Activated B cell treated with CpG ODN at 0.5 μM for 24 hours (primary cell): ENCODE data around the gene DCST1. TPM values are rescaled to one million over a fixed set of nuclear protein-coding genes. Genes with fewer than 3 reads are reported as not detected.

ENCODE experiments used
- ATAC-seq: fragments of 200-7000 bp; cut with Tn5 transposase; one replicate; pipeline ENCODE4 v1.10.0; 2021; ENCODE audit warnings: low read depth, mild to moderate bottlenecking, moderate library complexity
- CTCF ChIA-PET: fragments of 350-600 bp; sonication (Branson Sonifier 250); formaldehyde crosslinking; loops from one replicate; lab custom pipeline; 2021; ENCODE audit warnings: antibody characterized with exemption; lab: Charles Lee
- POLR2A ChIA-PET: fragments of 350-600 bp; sonication (Branson Sonifier 250); formaldehyde crosslinking; loops from one replicate; lab custom pipeline; 2021; ENCODE audit warnings: antibody characterized with exemption; lab: Charles Lee
- DNase-seq: peaks from one replicate; pipeline ENCODE4 v3.0.0; 2022
- H3K27ac Mint-ChIP-seq: one replicate; pipeline ENCODE4 v1.8.0; 2020; ENCODE audit warnings: mixed read lengths
- H3K27me3 Mint-ChIP-seq: one replicate; pipeline ENCODE4 v1.8.0; 2021; ENCODE audit warnings: mixed read lengths
- H3K36me3 Mint-ChIP-seq: one replicate; pipeline ENCODE4 v1.8.0; 2021; ENCODE audit warnings: low read depth, mixed read lengths
- H3K4me1 Mint-ChIP-seq: one replicate; pipeline ENCODE4 v1.8.0; 2021; ENCODE audit warnings: mixed read lengths
- H3K4me3 Mint-ChIP-seq: one replicate; pipeline ENCODE4 v1.8.0; 2020; ENCODE audit warnings: mild to moderate bottlenecking, mixed read lengths
- H3K9me3 Mint-ChIP-seq: one replicate; pipeline ENCODE4 v1.8.0; 2020; ENCODE audit warnings: mixed read lengths
- CTCF ChIP-seq: fragments of 200-600 bp; IDR thresholded peaks from one replicate; pipeline ENCODE4 v1.8.0; 2022; ENCODE audit warnings: antibody characterized with exemption, mild to moderate bottlenecking
- intact Hi-C: fragments of 100-400 bp; cut with micrococcal nuclease; formaldehyde crosslinking; loops from one replicate; pipeline ENCODE4 v1.15.1; 2024
- total RNA-seq: library from RNA; stranded (reverse); gene quantifications from 2 replicates; pipeline ENCODE4 v1.2.3, GENCODE V29; 2022

DCST1 gene
- total RNA-seq, 1 donor from 2014 or later = not detected

DNA sequence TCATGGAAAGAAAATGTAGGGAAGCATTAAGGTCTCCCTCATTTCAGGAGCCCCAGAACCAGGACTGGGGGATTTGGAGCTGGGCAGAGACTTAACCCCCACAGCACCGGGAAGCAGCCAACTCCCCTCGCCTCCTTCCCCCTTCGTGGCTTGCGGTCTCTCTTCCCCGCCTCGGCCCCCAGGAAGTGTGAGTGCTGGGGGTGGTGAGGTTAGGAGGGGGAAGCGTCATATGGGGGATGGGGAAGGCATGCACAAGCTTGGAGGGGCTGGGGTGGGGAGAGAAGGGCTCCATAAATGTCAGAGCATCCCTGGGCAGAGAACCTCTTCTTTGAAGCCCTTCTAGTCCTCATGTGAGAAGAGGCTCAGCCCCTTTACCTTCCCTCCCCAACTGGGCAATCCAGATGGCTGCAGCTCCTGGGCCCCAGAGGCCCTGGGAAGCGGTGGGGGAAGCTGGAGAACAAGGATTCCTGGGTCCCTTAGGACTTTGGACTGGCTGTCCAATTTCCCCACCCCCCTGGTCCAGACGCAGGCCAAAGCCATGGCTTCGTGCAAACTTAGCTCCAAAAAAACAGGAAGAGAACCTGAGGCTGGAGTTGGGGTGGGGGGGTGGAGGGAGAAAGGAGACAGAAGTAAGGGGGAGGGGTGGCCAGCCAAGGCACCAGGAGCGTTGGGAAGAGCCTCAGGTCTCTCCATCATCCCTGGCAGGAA, 23.3 kb upstream of the DCST1 start:
- no peak for DNase-seq
- H3K27me3 Mint-ChIP-seq = no peaks in the 10 kb centered on the region
- peaks cover 88% of the 10 kb centered on the region for H3K4me1 Mint-ChIP-seq
- intact Hi-C loops = no loop called here
- ATAC-seq = no peak
- H3K36me3 Mint-ChIP-seq = peaks cover 11% of the 10 kb centered on the region
- no peak overlapping the region for H3K4me3 Mint-ChIP-seq
- H3K27ac Mint-ChIP-seq = peak overlapping the region; percentile 64
- no peaks in the 10 kb centered on the region for H3K9me3 Mint-ChIP-seq
- ChIA-PET POLR2A (interaction anchor here (0.6 to 4.6 kb wide), 6 partner anchors 9 to 37 kb away, joined by 3 to 24 read pairs (median 4); partner anchors contain the start of gene LENEP), CTCF (interaction anchor here (1.0 kb wide), 1 partner anchor 11 kb away, joined by 3 read pairs; no protein-coding TSS in a partner anchor)
- TF ChIP-seq CTCF = no peak

DNA sequence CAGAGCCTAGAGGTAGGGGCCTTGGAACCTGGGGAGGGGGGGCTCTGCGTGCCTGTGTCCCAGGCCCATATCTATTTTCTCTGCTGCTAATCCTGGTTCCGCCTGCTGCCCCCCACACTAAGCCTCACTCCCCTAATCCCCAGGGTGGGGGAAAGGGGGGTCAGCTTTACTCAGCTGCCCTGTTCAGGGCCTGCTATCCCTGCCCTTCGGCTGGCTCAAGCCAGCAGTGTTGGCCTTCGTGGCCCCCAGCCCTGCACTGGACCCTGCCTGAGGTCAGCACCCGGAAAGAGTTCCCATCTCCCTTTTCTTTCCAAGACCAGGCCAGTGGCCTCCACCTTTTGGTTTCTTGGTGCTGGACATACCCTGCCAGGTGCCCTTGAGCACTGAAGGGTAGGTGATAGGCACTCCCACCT, 22.6 kb upstream of the DCST1 start:
- H3K4me1 Mint-ChIP-seq = peaks cover 88% of the 10 kb centered on the region
- POLR2A ChIA-PET = interaction anchor here (0.6 to 4.6 kb wide), 4 partner anchors 8 to 37 kb away, joined by 3 to 24 read pairs (median 5); no protein-coding TSS in a partner anchor
- H3K9me3 Mint-ChIP-seq = no peaks in the 10 kb centered on the region
- no peaks in the 10 kb centered on the region for H3K27me3 Mint-ChIP-seq
- DNase-seq (no peak), ATAC-seq (no peak)
- peaks cover 17% of the 10 kb centered on the region for H3K36me3 Mint-ChIP-seq
- intact Hi-C loops = no loop called here
- CTCF ChIA-PET = interaction anchor here (1.0 kb wide), 1 partner anchor 12 kb away, joined by 3 read pairs; no protein-coding TSS in a partner anchor
- no peak overlapping the region for H3K4me3 Mint-ChIP-seq
- peak overlapping the region; percentile 46 for H3K27ac Mint-ChIP-seq
- no peak for TF ChIP-seq CTCF

DNA sequence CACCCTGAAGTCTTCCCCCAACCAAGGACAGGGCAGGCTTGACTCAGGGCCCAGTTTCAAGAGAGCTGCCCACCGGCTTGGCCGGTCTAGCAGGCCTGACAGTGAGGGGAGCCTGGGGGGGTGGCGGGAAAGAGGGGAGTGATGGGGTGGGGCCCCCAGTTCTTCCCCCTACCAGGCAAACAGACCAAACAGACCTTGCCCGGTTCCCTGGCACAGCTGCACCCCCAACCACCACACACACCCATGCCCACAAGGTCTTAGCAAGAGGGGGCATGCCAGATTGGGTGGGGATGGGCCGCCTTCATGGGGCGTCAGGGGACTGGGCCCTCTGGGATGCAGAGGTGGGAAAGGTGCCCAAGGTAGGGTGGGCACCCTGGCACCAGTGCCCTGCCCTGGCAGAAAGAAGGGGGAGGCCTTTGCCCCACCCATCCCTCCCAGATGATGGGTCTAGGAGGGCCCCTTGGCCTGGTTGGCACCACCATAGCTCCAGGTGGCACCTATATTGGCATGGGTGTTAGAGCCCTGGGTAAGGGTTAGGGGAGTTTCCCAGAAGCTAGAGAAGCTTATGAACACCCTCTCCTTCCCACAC, 22.1 kb upstream of the DCST1 start:
- Mint-ChIP-seq H3K4me3 (no peak overlapping the region), H3K36me3 (peaks cover 17% of the 10 kb centered on the region), H3K4me1 (peaks cover 88% of the 10 kb centered on the region), H3K27ac (peak overlapping the region; percentile 46), H3K9me3 (no peaks in the 10 kb centered on the region), H3K27me3 (no peaks in the 10 kb centered on the region)
- ChIA-PET POLR2A (interaction anchor here (4.6 kb wide), 1 partner anchor 12 kb away, joined by 24 read pairs; no protein-coding TSS in a partner anchor), CTCF (interaction anchor here (1.0 kb wide), 1 partner anchor 68 kb away, joined by 3 read pairs; no protein-coding TSS in a partner anchor)
- DNase-seq = no peak
- no peak for TF ChIP-seq CTCF
- ATAC-seq = no peak
- intact Hi-C loops = no loop called here

GRCh38 chr1:155012026-155012546, 21.5 kb upstream of the DCST1 start:
- Mint-ChIP-seq H3K4me3 (no peak overlapping the region), H3K36me3 (peaks cover 17% of the 10 kb centered on the region), H3K4me1 (peaks cover 88% of the 10 kb centered on the region), H3K27ac (peak overlapping the region; percentile 12), H3K27me3 (no peaks in the 10 kb centered on the region), H3K9me3 (no peaks in the 10 kb centered on the region)
- CTCF ChIA-PET = interaction anchor here (1.0 kb wide), 1 partner anchor 68 kb away, joined by 3 read pairs; no protein-coding TSS in a partner anchor
- TF ChIP-seq CTCF = no peak
- no peak for DNase-seq
- intact Hi-C loops = no loop called here
- POLR2A ChIA-PET = interaction anchor here (1.1 to 6.3 kb wide), 3 partner anchors 9 to 76 kb away, joined by 4 to 85 read pairs (median 24); partner anchors contain the start of genes PMVK and ZBTB7B
- ATAC-seq = no peak
